ENCODE results near the gene NXPH3. TPM values are rescaled to one million over a fixed set of nuclear protein-coding genes. Genes with fewer than 3 reads are reported as not detected.
A peak's percentile ranks its signal among the peaks of the same experiment; 100 is the strongest.

Gene NXPH3
- total RNA-seq, 1 donor from 2014 or later = 4.0 TPM

GRCh38 chr17:49603238-49603637 lies 27.6 kb downstream of the NXPH3 start:
- H3K4me1 ChIP-seq = peaks cover 30% of the 10 kb centered on the region
- H3K9me3 ChIP-seq (replicated peaks) = no peaks in the 10 kb centered on the region
- H3K27ac ChIP-seq (replicated peaks) = peak overlapping the region; percentile 53
- intact Hi-C loops (cut with micrococcal nuclease) = no loop called here
- H3K4me3 ChIP-seq = no peak overlapping the region
- TF ChIP-seq CTCF (IDR thresholded peaks at IDR 0.05; ENCODE audit: borderline replicate concordance) = no peak
- peaks cover 95% of the 10 kb centered on the region for H3K36me3 ChIP-seq
- DNase-seq = no peak
- H3K27me3 ChIP-seq (ENCODE audit: low read depth) = no peaks in the 10 kb centered on the region

- Histone ChIP-seq H3K4me1 (peaks cover 29% of the 10 kb centered on the region), H3K9me3 (replicated peaks) (no peaks in the 10 kb centered on the region), H3K27ac (replicated peaks) (peak overlapping the region; percentile 53), H3K36me3 (peaks cover 95% of the 10 kb centered on the region), H3K4me3 (no peak overlapping the region), H3K27me3 (ENCODE audit: low read depth) (no peaks in the 10 kb centered on the region)
- peak; percentile 28 for TF ChIP-seq CTCF (IDR thresholded peaks at IDR 0.05; ENCODE audit: borderline replicate concordance)
- DNase-seq = no peak
- intact Hi-C loops (cut with micrococcal nuclease) = no loop called here
Observed at GRCh38 chr17:49603720-49604119, 28.0 kb downstream of the NXPH3 start.

GRCh38 chr17:49604314-49604869 lies 28.7 kb downstream of the NXPH3 start:
- intact Hi-C loops (cut with micrococcal nuclease) = no loop called here
- peaks cover 29% of the 10 kb centered on the region for H3K4me1 ChIP-seq

GRCh38 chr17:49610883-49611584 lies 35.4 kb downstream of the NXPH3 start:
- intact Hi-C loops (cut with micrococcal nuclease) = loop anchor here (10.0 kb wide), 1 partner anchor 64 kb away; the partner anchor contains the start of gene SPOP

More at GRCh38 chr17:49604314-49604869, 28.7 kb downstream of the NXPH3 start:
- no peak for TF ChIP-seq CTCF (IDR thresholded peaks at IDR 0.05; ENCODE audit: borderline replicate concordance)
- DNase-seq = no peak
- Histone ChIP-seq H3K27ac (replicated peaks) (no peak overlapping the region), H3K9me3 (replicated peaks) (no peaks in the 10 kb centered on the region), H3K27me3 (ENCODE audit: low read depth) (no peaks in the 10 kb centered on the region), H3K4me3 (no peak overlapping the region), H3K36me3 (peaks cover 95% of the 10 kb centered on the region)

GRCh38 chr17:49612726-49613125 lies 37.1 kb downstream of the NXPH3 start:
- TF ChIP-seq CTCF (IDR thresholded peaks at IDR 0.05; ENCODE audit: borderline replicate concordance) = no peak
- peaks cover 57% of the 10 kb centered on the region for H3K36me3 ChIP-seq
- no peak for DNase-seq
- H3K4me1 ChIP-seq = peaks cover 74% of the 10 kb centered on the region
- intact Hi-C loops (cut with micrococcal nuclease) = loop anchor here (10.0 kb wide), 1 partner anchor 62 kb away; the partner anchor contains the start of gene SPOP
- H3K27ac ChIP-seq (replicated peaks) = peak overlapping the region; percentile 2
- H3K27me3 ChIP-seq (ENCODE audit: low read depth) = no peaks in the 10 kb centered on the region
- no peaks in the 10 kb centered on the region for H3K9me3 ChIP-seq (replicated peaks)
- H3K4me3 ChIP-seq = no peak overlapping the region

More at GRCh38 chr17:49610883-49611584, 35.4 kb downstream of the NXPH3 start:
- Histone ChIP-seq H3K27me3 (ENCODE audit: low read depth) (no peaks in the 10 kb centered on the region), H3K4me1 (peaks cover 57% of the 10 kb centered on the region), H3K36me3 (peaks cover 70% of the 10 kb centered on the region), H3K9me3 (replicated peaks) (no peaks in the 10 kb centered on the region), H3K27ac (replicated peaks) (peak overlapping the region; percentile 34), H3K4me3 (no peak overlapping the region)
- no peak for DNase-seq
- TF ChIP-seq CTCF (IDR thresholded peaks at IDR 0.05; ENCODE audit: borderline replicate concordance) = no peak

Data from left ventricle myocardium inferior (tissue), 1 donor.